ENCODE data around the gene ATP8B3.

Gene ATP8B3

GRCh38 chr19:1739960-1740629 lies 72.0 kb downstream of the ATP8B3 start:
- DNase-seq = no peak

- DNase-seq = no peak
These were observed 75.1 kb downstream of the ATP8B3 start for GRCh38 chr19:1736927-1737326.

- DNase-seq = no peak
These were observed 75.8 kb downstream of the ATP8B3 start for GRCh38 chr19:1736280-1736679.

GRCh38 chr19:1734321-1734966 lies 77.6 kb downstream of the ATP8B3 start:
- no peak for DNase-seq
